ENCODE measurements around the gene NPLOC4. TPM values are rescaled to one million over a fixed set of nuclear protein-coding genes. Genes with fewer than 3 reads are reported as not detected.

Gene NPLOC4
- total RNA-seq, 1 experiment from 2014 or later: 208 TPM

GRCh38 chr17:81511804-81512561 lies 124.9 kb downstream of the NPLOC4 start:
- CTCF ChIA-PET: no interaction called here
- Histone ChIP-seq H3K4me2 (peak overlapping the region; percentile 99), H3K36me3 (ENCODE audit: low read depth) (peaks cover 32% of the 10 kb centered on the region), H3F3A (ENCODE audit: insufficient read depth, low read depth) (peaks cover 71% of the 10 kb centered on the region), H2AFZ (no peak overlapping the region), H3K4me3 (peak overlapping the region; percentile 81), H4K20me1 (ENCODE audit: insufficient read depth) (peaks cover 41% of the 10 kb centered on the region), H3K9me3 (ENCODE audit: insufficient read depth, low read depth) (no peaks in the 10 kb centered on the region), H3K79me2 (ENCODE audit: low read depth) (peaks cover 67% of the 10 kb centered on the region), H3K4me1 (replicated peaks; ENCODE audit: insufficient read depth) (peaks cover 16% of the 10 kb centered on the region), H3K27ac (peak overlapping the region; percentile 59), H3K27me3 (ENCODE audit: insufficient read depth, low read depth) (no peaks in the 10 kb centered on the region), H3K9me2 (ENCODE audit: insufficient read depth) (no peaks in the 10 kb centered on the region)
- intact Hi-C loops (cut with micrococcal nuclease; ENCODE audit: unreplicated experiment): no loop called here
- POLR2A ChIA-PET (ENCODE audit: unreplicated experiment): interaction anchor here (0.6 to 0.7 kb wide), 4 partner anchors 40 to 259 kb away, joined by 5 to 9 read pairs (median 6); no protein-coding TSS in a partner anchor
- BruUV-seq (replicated peaks): TSS peak; percentile 59
- DNase-seq: no peak
- TF ChIP-seq CTCF (conservative IDR thresholded peaks at IDR 0.05) (no peak), EZH2 (IDR thresholded peaks at IDR 0.05; ENCODE audit: low read depth) (no peak)

- CTCF ChIA-PET: no interaction called here
These were observed 125.4 kb downstream of the NPLOC4 start for GRCh38 chr17:81511554-81511803.

More at GRCh38 chr17:81511554-81511803, 125.4 kb downstream of the NPLOC4 start:
- intact Hi-C loops (cut with micrococcal nuclease; ENCODE audit: unreplicated experiment): no loop called here
- TF ChIP-seq EZH2 (IDR thresholded peaks at IDR 0.05; ENCODE audit: low read depth) (no peak), CTCF (conservative IDR thresholded peaks at IDR 0.05) (no peak)
- Histone ChIP-seq H3K4me2 (peak overlapping the region; percentile 99), H4K20me1 (ENCODE audit: insufficient read depth) (peaks cover 41% of the 10 kb centered on the region), H3K4me3 (peak overlapping the region; percentile 81), H3K36me3 (ENCODE audit: low read depth) (peaks cover 32% of the 10 kb centered on the region), H3K9me2 (ENCODE audit: insufficient read depth) (no peaks in the 10 kb centered on the region), H3K9me3 (ENCODE audit: insufficient read depth, low read depth) (no peaks in the 10 kb centered on the region), H3K27ac (peak overlapping the region; percentile 59), H3F3A (ENCODE audit: insufficient read depth, low read depth) (peaks cover 68% of the 10 kb centered on the region), H3K4me1 (replicated peaks; ENCODE audit: insufficient read depth) (peaks cover 12% of the 10 kb centered on the region), H3K27me3 (ENCODE audit: insufficient read depth, low read depth) (no peaks in the 10 kb centered on the region), H3K79me2 (ENCODE audit: low read depth) (peaks cover 63% of the 10 kb centered on the region), H2AFZ (no peak overlapping the region)
- POLR2A ChIA-PET (ENCODE audit: unreplicated experiment): interaction anchor here (0.6 kb wide), 2 partner anchors 116 to 511 kb away, joined by 4 read pairs; partner anchors contain the start of genes BAHCC1, CENPX and LRRC45
- BruUV-seq (replicated peaks): no TSS peak
- no peak for DNase-seq
